ENCODE results near the gene OPTC. TPM values are rescaled to one million over a fixed set of nuclear protein-coding genes. Genes with fewer than 3 reads are reported as not detected.

OPTC gene
- total RNA-seq, 1 experiment from 2014 or later = not detected

- Histone ChIP-seq H4K20me1 (ENCODE audit: insufficient read depth) (no peaks in the 10 kb centered on the region), H3K27ac (ENCODE audit: low read depth, low read length) (no peak overlapping the region), H3K4me1 (ENCODE audit: control insufficient read depth in 1 of 2, insufficient read depth in 2 of 2, low read length in 2 of 2) (peaks cover 0 to 13% of the 10 kb centered on the region in 2 experiments; a peak in 1 of 4 replicates), H3K9ac (ENCODE audit: low read length) (no peak overlapping the region), H2AFZ (ENCODE audit: low read depth, low read length, poor library complexity, severe bottlenecking) (no peak overlapping the region), H3K27me3 (ENCODE audit: insufficient read depth, low read length) (no peaks in the 10 kb centered on the region), H3K4me3 (replicated peaks in 1 of 2; ENCODE audit: low read depth in 1 of 2, low read length in 2 of 2) (no peak overlapping the region), H3K9me2 (ENCODE audit: insufficient read depth) (no peaks in the 10 kb centered on the region), H3K79me2 (ENCODE audit: insufficient read depth, low read length) (no peaks in the 10 kb centered on the region), H3K36me3 (ENCODE audit: control insufficient read depth in 1 of 2, insufficient read depth in 2 of 2, low read length in 2 of 2) (no peaks in the 10 kb centered on the region), H3K4me2 (ENCODE audit: low read length) (no peak overlapping the region), H3K9me3 (ENCODE audit: control insufficient read depth in 1 of 2, insufficient read depth in 1 of 2, low read depth in 1 of 2, low read length in 2 of 2) (no peaks in the 10 kb centered on the region)
- DNase-seq (ENCODE audit: low read depth, low spot score) (no peak), ATAC-seq (no peak)
- no TSS peak for BruUV-seq (replicated peaks)
- CTCF ChIA-PET = no interaction called here
- POLR2A ChIA-PET = no interaction called here
- no peak for TF ChIP-seq JUND (IDR thresholded peaks at IDR 0.05)
- no peak for TF ChIP-seq SRF (IDR thresholded peaks at IDR 0.05; ENCODE audit: low read depth)
- TF ChIP-seq FOSL1 (IDR thresholded peaks at IDR 0.05; ENCODE audit: low read depth) = no peak
- TF ChIP-seq SIN3A (IDR thresholded peaks at IDR 0.05; ENCODE audit: low read depth) = no peak
- TF ChIP-seq ATF3 (IDR thresholded peaks at IDR 0.05) = no peak
- TF ChIP-seq TCF7L2 (IDR thresholded peaks at IDR 0.05; ENCODE audit: borderline replicate concordance, extremely low read depth, insufficient read depth, insufficient read length) = no peak
- TF ChIP-seq POLR2AphosphoS5 (IDR thresholded peaks at IDR 0.05; ENCODE audit: low read depth, low read length) = no peak
- TF ChIP-seq POLR2A (IDR thresholded peaks at IDR 0.05; ENCODE audit: borderline replicate concordance, extremely low read depth, insufficient read depth, insufficient read length) = no peak
- TF ChIP-seq RAD21 (IDR thresholded peaks at IDR 0.05; ENCODE audit: low read depth) = no peak
- no peak for TF ChIP-seq EZH2phosphoT487 (IDR thresholded peaks at IDR 0.05; ENCODE audit: borderline replicate concordance)
- TF ChIP-seq CBX3 (IDR thresholded peaks at IDR 0.05; ENCODE audit: low read depth) = no peak
- TF ChIP-seq YY1 (IDR thresholded peaks at IDR 0.05; ENCODE audit: extremely low read depth, insufficient replicate concordance, low read depth, low read length) = no peak
- no peak for TF ChIP-seq ZBTB33 (IDR thresholded peaks at IDR 0.05; ENCODE audit: extremely low read depth, insufficient replicate concordance, low read length)
- TF ChIP-seq, protein P1, sequence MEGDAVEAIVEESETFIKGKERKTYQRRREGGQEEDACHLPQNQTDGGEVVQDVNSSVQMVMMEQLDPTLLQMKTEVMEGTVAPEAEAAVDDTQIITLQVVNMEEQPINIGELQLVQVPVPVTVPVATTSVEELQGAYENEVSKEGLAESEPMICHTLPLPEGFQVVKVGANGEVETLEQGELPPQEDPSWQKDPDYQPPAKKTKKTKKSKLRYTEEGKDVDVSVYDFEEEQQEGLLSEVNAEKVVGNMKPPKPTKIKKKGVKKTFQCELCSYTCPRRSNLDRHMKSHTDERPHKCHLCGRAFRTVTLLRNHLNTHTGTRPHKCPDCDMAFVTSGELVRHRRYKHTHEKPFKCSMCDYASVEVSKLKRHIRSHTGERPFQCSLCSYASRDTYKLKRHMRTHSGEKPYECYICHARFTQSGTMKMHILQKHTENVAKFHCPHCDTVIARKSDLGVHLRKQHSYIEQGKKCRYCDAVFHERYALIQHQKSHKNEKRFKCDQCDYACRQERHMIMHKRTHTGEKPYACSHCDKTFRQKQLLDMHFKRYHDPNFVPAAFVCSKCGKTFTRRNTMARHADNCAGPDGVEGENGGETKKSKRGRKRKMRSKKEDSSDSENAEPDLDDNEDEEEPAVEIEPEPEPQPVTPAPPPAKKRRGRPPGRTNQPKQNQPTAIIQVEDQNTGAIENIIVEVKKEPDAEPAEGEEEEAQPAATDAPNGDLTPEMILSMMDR (IDR thresholded peaks at IDR 0.05 in 2 of 3, conservative IDR thresholded peaks at IDR 0.05 in 1 of 3; ENCODE audit: borderline replicate concordance in 1 of 3, insufficient read depth in 1 of 3, low read depth in 2 of 3, low read length in 2 of 3) = no peak
- TF ChIP-seq ZFX (IDR thresholded peaks at IDR 0.05) = no peak
- RAD21 ChIA-PET (ENCODE audit: low non-redundant PET in 1 of 2, low total read pairs in 2 of 2, uncharacterized antibody in 2 of 2, unreplicated experiment in 2 of 2) = no interaction called here
- intact Hi-C loops (cut with micrococcal nuclease) = no loop called here
Measured at GRCh38 chr1:203521812-203522211, 27.9 kb downstream of the OPTC start.
